GM20431 (cell line): Measurements from ENCODE around the gene STARD13.

Experiments
- in situ Hi-C: fragments of 300-500 bp; cut with MseI, MboI; formaldehyde crosslinking; loops from one replicate; pipeline ENCODE4 v1.15.0; 2020; ENCODE audit warnings: low sequenced_read_pairs; ENCODE audit not compliant: unreplicated experiment

The STARD13 gene

GRCh38 chr13:33260168-33261098 lies 25.1 kb downstream of the STARD13 start:
- in situ Hi-C loops = no loop called here

GRCh38 chr13:33259296-33259695 lies 26.3 kb downstream of the STARD13 start:
- in situ Hi-C loops = no loop called here

- in situ Hi-C loops = no loop called here
Measured at GRCh38 chr13:33258808-33259193, 26.8 kb downstream of the STARD13 start.

GRCh38 chr13:33257841-33258807 lies 27.4 kb downstream of the STARD13 start:
- in situ Hi-C loops = no loop called here

- in situ Hi-C loops = no loop called here
Measured at GRCh38 chr13:33256148-33256840, 29.3 kb downstream of the STARD13 start.

- in situ Hi-C loops = no loop called here
Measured at GRCh38 chr13:33252135-33252534, 33.4 kb downstream of the STARD13 start.

GRCh38 chr13:33251131-33251661 lies 34.4 kb downstream of the STARD13 start:
- in situ Hi-C loops = no loop called here

GRCh38 chr13:33250609-33251008 lies 34.9 kb downstream of the STARD13 start:
- in situ Hi-C loops = no loop called here

GRCh38 chr13:33249894-33250293 lies 35.7 kb downstream of the STARD13 start:
- in situ Hi-C loops = loop anchor here (25.0 kb wide), 1 partner anchor 287 kb away; no protein-coding TSS in a partner anchor

GRCh38 chr13:33249066-33249465 lies 36.5 kb downstream of the STARD13 start:
- in situ Hi-C loops = loop anchor here (25.0 kb wide), 1 partner anchor 288 kb away; no protein-coding TSS in a partner anchor

- in situ Hi-C loops = loop anchor here (25.0 kb wide), 1 partner anchor 292 kb away; no protein-coding TSS in a partner anchor
Measured at GRCh38 chr13:33245505-33246158, 39.9 kb downstream of the STARD13 start.

- in situ Hi-C loops = loop anchor here (25.0 kb wide), 1 partner anchor 292 kb away; no protein-coding TSS in a partner anchor
Measured at GRCh38 chr13:33244907-33245287, 40.7 kb downstream of the STARD13 start.

- in situ Hi-C loops = loop anchor here (25.0 kb wide), 1 partner anchor 293 kb away; no protein-coding TSS in a partner anchor
Measured at GRCh38 chr13:33244210-33244906, 41.2 kb downstream of the STARD13 start.

- in situ Hi-C loops = loop anchor here (25.0 kb wide), 1 partner anchor 294 kb away; no protein-coding TSS in a partner anchor
Measured at GRCh38 chr13:33242984-33243617, 42.5 kb downstream of the STARD13 start.

GRCh38 chr13:33242372-33242771 lies 43.2 kb downstream of the STARD13 start:
- in situ Hi-C loops = loop anchor here (25.0 kb wide), 1 partner anchor 295 kb away; no protein-coding TSS in a partner anchor

GRCh38 chr13:33236021-33236420 lies 49.5 kb downstream of the STARD13 start:
- in situ Hi-C loops = loop anchor here (25.0 kb wide), 1 partner anchor 301 kb away; no protein-coding TSS in a partner anchor

- in situ Hi-C loops = loop anchor here (25.0 kb wide), 1 partner anchor 302 kb away; no protein-coding TSS in a partner anchor
Measured at GRCh38 chr13:33235564-33235963, 50.0 kb downstream of the STARD13 start.

GRCh38 chr13:33235078-33235477 lies 50.5 kb downstream of the STARD13 start:
- in situ Hi-C loops = loop anchor here (25.0 kb wide), 1 partner anchor 302 kb away; no protein-coding TSS in a partner anchor
